ENCODE results near the gene SCN5A.

SCN5A gene

DNA sequence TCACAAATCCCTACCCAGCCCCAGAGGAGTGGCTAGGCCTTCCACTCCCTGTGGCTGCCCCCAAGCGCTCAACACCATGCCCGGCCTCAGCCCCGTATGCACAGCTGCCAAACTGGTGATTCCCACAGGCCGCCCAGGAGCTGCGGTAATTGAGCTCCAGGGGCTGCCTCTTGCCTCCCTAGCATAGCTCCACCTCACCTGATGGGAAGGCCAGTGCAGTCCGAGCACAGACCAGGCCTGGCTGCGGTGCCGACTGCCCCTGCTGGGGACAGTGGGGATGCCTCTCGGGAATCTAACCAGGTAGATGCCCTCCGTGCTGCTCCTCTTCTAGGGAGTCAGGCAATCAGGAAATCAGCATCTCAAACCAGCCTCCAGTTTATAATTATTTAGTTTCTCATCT lies 25.9 kb downstream of the SCN5A start:
- Histone ChIP-seq H3F3A (ENCODE audit: insufficient read depth, low read length) (no peaks in the 10 kb centered on the region), H3K4me1 (ENCODE audit: low read length) (no peaks in the 10 kb centered on the region), H3K4me3 (ENCODE audit: low read length) (no peak overlapping the region), H3K9ac (ENCODE audit: low read length) (no peak overlapping the region), H3K79me2 (ENCODE audit: low read length) (no peaks in the 10 kb centered on the region), H3K36me3 (replicated peaks; ENCODE audit: insufficient read depth, low read length) (no peaks in the 10 kb centered on the region), H2AFZ (ENCODE audit: low read length) (no peak overlapping the region), H3K9me2 (replicated peaks; ENCODE audit: insufficient read depth, low read length) (no peaks in the 10 kb centered on the region), H3K9me3 (replicated peaks; ENCODE audit: insufficient read depth, low read length) (no peaks in the 10 kb centered on the region), H4K20me1 (ENCODE audit: insufficient read depth, low read length) (no peaks in the 10 kb centered on the region), H3K27me3 (replicated peaks; ENCODE audit: insufficient read depth, low read length) (no peaks in the 10 kb centered on the region), H3K27ac (ENCODE audit: low read length) (no peak overlapping the region), H3K4me2 (ENCODE audit: low read depth, low read length) (no peak overlapping the region)
- DNase-seq = no peak
- no peak for TF ChIP-seq EZH2 (optimal IDR thresholded peaks at IDR 0.05; ENCODE audit: low read depth, low read length)
- TF ChIP-seq EZH2phosphoT487 (IDR thresholded peaks at IDR 0.05; ENCODE audit: low read length) = no peak

GRCh38 chr3:38622336-38622735 lies 27.2 kb downstream of the SCN5A start:
- no peak for DNase-seq
- Histone ChIP-seq H3K4me1 (ENCODE audit: low read length) (no peaks in the 10 kb centered on the region), H3K9me3 (replicated peaks; ENCODE audit: insufficient read depth, low read length) (no peaks in the 10 kb centered on the region), H4K20me1 (ENCODE audit: insufficient read depth, low read length) (no peaks in the 10 kb centered on the region), H2AFZ (ENCODE audit: low read length) (no peak overlapping the region), H3K9ac (ENCODE audit: low read length) (no peak overlapping the region), H3K9me2 (replicated peaks; ENCODE audit: insufficient read depth, low read length) (no peaks in the 10 kb centered on the region), H3F3A (ENCODE audit: insufficient read depth, low read length) (no peaks in the 10 kb centered on the region), H3K79me2 (ENCODE audit: low read length) (no peaks in the 10 kb centered on the region), H3K4me2 (ENCODE audit: low read depth, low read length) (no peak overlapping the region), H3K36me3 (replicated peaks; ENCODE audit: insufficient read depth, low read length) (no peaks in the 10 kb centered on the region), H3K27ac (ENCODE audit: low read length) (no peak overlapping the region), H3K4me3 (ENCODE audit: low read length) (no peak overlapping the region), H3K27me3 (replicated peaks; ENCODE audit: insufficient read depth, low read length) (no peaks in the 10 kb centered on the region)
- TF ChIP-seq EZH2 (optimal IDR thresholded peaks at IDR 0.05; ENCODE audit: low read depth, low read length) (no peak), EZH2phosphoT487 (IDR thresholded peaks at IDR 0.05; ENCODE audit: low read length) (no peak)
- TF ChIP-seq, protein P1, sequence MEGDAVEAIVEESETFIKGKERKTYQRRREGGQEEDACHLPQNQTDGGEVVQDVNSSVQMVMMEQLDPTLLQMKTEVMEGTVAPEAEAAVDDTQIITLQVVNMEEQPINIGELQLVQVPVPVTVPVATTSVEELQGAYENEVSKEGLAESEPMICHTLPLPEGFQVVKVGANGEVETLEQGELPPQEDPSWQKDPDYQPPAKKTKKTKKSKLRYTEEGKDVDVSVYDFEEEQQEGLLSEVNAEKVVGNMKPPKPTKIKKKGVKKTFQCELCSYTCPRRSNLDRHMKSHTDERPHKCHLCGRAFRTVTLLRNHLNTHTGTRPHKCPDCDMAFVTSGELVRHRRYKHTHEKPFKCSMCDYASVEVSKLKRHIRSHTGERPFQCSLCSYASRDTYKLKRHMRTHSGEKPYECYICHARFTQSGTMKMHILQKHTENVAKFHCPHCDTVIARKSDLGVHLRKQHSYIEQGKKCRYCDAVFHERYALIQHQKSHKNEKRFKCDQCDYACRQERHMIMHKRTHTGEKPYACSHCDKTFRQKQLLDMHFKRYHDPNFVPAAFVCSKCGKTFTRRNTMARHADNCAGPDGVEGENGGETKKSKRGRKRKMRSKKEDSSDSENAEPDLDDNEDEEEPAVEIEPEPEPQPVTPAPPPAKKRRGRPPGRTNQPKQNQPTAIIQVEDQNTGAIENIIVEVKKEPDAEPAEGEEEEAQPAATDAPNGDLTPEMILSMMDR (IDR thresholded peaks at IDR 0.05; ENCODE audit: low read length) = no peak

DNA sequence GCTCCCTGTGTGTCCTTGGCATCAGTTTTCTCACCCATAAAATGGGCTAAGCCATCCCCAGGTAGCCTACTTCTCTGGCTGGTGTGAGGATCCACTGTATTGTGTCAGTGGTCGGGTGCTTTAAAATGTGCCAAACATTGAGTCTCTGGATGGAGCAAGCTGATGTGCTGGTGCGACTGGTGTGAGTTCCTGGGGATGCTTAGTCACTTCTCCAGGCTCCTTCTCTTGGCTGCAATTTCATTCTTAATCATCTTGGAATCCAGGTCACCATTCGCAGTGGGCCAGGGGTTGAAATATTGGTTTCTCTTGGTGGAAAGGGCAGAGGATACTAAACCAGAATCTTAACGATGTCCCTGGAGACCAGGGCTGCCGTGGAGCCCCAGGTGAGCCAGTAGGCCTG lies 29.3 kb downstream of the SCN5A start:
- Histone ChIP-seq H3K27me3 (replicated peaks; ENCODE audit: insufficient read depth, low read length) (no peaks in the 10 kb centered on the region), H3K27ac (ENCODE audit: low read length) (no peak overlapping the region), H3K9ac (ENCODE audit: low read length) (no peak overlapping the region), H3K36me3 (replicated peaks; ENCODE audit: insufficient read depth, low read length) (no peaks in the 10 kb centered on the region), H3K4me2 (ENCODE audit: low read depth, low read length) (no peak overlapping the region), H3K4me1 (ENCODE audit: low read length) (no peaks in the 10 kb centered on the region), H2AFZ (ENCODE audit: low read length) (no peak overlapping the region), H3F3A (ENCODE audit: insufficient read depth, low read length) (no peaks in the 10 kb centered on the region), H4K20me1 (ENCODE audit: insufficient read depth, low read length) (no peaks in the 10 kb centered on the region), H3K4me3 (ENCODE audit: low read length) (no peak overlapping the region), H3K79me2 (ENCODE audit: low read length) (no peaks in the 10 kb centered on the region), H3K9me3 (replicated peaks; ENCODE audit: insufficient read depth, low read length) (no peaks in the 10 kb centered on the region), H3K9me2 (replicated peaks; ENCODE audit: insufficient read depth, low read length) (no peaks in the 10 kb centered on the region)
- DNase-seq = no peak
- TF ChIP-seq, protein P1 (IDR thresholded peaks at IDR 0.05; ENCODE audit: low read length) = no peak
- no peak for TF ChIP-seq EZH2phosphoT487 (IDR thresholded peaks at IDR 0.05; ENCODE audit: low read length)
- no peak for TF ChIP-seq EZH2 (optimal IDR thresholded peaks at IDR 0.05; ENCODE audit: low read depth, low read length)

DNA sequence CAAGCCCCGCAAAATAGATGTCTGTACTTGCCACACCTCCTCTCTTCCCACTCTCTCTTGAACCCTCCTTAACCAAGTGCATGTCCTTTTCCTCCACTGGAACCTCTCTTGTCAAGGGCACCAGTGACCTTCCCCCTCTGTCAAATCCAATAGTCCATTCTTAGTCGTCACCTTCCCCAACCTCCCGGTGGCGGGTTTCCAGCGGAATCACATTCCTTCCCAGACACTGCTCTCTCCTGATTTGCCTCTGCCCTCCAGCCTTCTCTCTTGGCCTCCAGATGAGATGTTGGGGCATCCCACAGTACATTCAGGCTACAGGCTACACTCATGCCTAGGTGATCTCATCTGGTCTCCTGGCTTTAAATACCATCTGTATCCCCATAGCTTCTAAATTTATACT lies 31.1 kb downstream of the SCN5A start:
- H3K9me3 ChIP-seq (replicated peaks; ENCODE audit: insufficient read depth, low read length) = no peaks in the 10 kb centered on the region
- H3K27me3 ChIP-seq (replicated peaks; ENCODE audit: insufficient read depth, low read length) = no peaks in the 10 kb centered on the region
- H4K20me1 ChIP-seq (ENCODE audit: insufficient read depth, low read length) = no peaks in the 10 kb centered on the region
- no peaks in the 10 kb centered on the region for H3K9me2 ChIP-seq (replicated peaks; ENCODE audit: insufficient read depth, low read length)
- H3F3A ChIP-seq (ENCODE audit: insufficient read depth, low read length) = no peaks in the 10 kb centered on the region
- H3K9ac ChIP-seq (ENCODE audit: low read length) = no peak overlapping the region
- no peak for DNase-seq
- H3K79me2 ChIP-seq (ENCODE audit: low read length) = no peaks in the 10 kb centered on the region
- H3K36me3 ChIP-seq (replicated peaks; ENCODE audit: insufficient read depth, low read length) = no peaks in the 10 kb centered on the region
- no peaks in the 10 kb centered on the region for H3K4me1 ChIP-seq (ENCODE audit: low read length)
- no peak overlapping the region for H3K4me3 ChIP-seq (ENCODE audit: low read length)
- TF ChIP-seq, protein P1 (IDR thresholded peaks at IDR 0.05; ENCODE audit: low read length) = no peak
- TF ChIP-seq EZH2 (optimal IDR thresholded peaks at IDR 0.05; ENCODE audit: low read depth, low read length) (no peak), EZH2phosphoT487 (IDR thresholded peaks at IDR 0.05; ENCODE audit: low read length) (no peak)
- H3K4me2 ChIP-seq (ENCODE audit: low read depth, low read length) = no peak overlapping the region
- H2AFZ ChIP-seq (ENCODE audit: low read length) = no peak overlapping the region
- no peak overlapping the region for H3K27ac ChIP-seq (ENCODE audit: low read length)

Measured in MM.1S (cell line).